HG02885 (cell line): Measurements from ENCODE around the gene RUNX2.

Experiments used
- ATAC-seq: cut with Tn5 transposase; IDR thresholded peaks from one replicate; pipeline ENCODE4 v1.9.1; 2021; ENCODE audit warnings: mild to moderate bottlenecking; ENCODE audit not compliant: unreplicated experiment, poor library complexity

Gene RUNX2

GRCh38 chr6:45595010-45595851 lies 267.1 kb downstream of the RUNX2 start:
- ATAC-seq = no peak

- no peak for ATAC-seq
Observed at GRCh38 chr6:45597424-45597823, 269.3 kb downstream of the RUNX2 start.

GRCh38 chr6:45599053-45599452 lies 270.9 kb downstream of the RUNX2 start:
- ATAC-seq = no peak

GRCh38 chr6:45605971-45606370 lies 277.8 kb downstream of the RUNX2 start:
- no peak for ATAC-seq

- no peak for ATAC-seq
Observed at GRCh38 chr6:45606831-45607400, 278.8 kb downstream of the RUNX2 start.

GRCh38 chr6:45607798-45608197 lies 279.7 kb downstream of the RUNX2 start:
- ATAC-seq = no peak

GRCh38 chr6:45608252-45608913 lies 280.3 kb downstream of the RUNX2 start:
- no peak for ATAC-seq

GRCh38 chr6:45609141-45609638 lies 281.1 kb downstream of the RUNX2 start:
- no peak for ATAC-seq

GRCh38 chr6:45610374-45610773 lies 282.2 kb downstream of the RUNX2 start:
- ATAC-seq = no peak

GRCh38 chr6:45610832-45611231 lies 282.7 kb downstream of the RUNX2 start:
- ATAC-seq = no peak

- no peak for ATAC-seq
Observed at GRCh38 chr6:45611491-45611890, 283.4 kb downstream of the RUNX2 start.

GRCh38 chr6:45613656-45614055 lies 285.5 kb downstream of the RUNX2 start:
- no peak for ATAC-seq

- ATAC-seq = no peak
Observed at GRCh38 chr6:45614488-45615285, 286.6 kb downstream of the RUNX2 start.

GRCh38 chr6:45616209-45616608 lies 288.1 kb downstream of the RUNX2 start:
- no peak for ATAC-seq

- ATAC-seq = no peak
Observed at GRCh38 chr6:45617441-45617840, 289.3 kb downstream of the RUNX2 start.

- ATAC-seq = no peak
Observed at GRCh38 chr6:45618259-45618658, 290.1 kb downstream of the RUNX2 start.

- ATAC-seq = no peak
Observed at GRCh38 chr6:45619211-45619760, 291.2 kb downstream of the RUNX2 start.

- ATAC-seq = no peak
Observed at GRCh38 chr6:45619994-45620471, 291.9 kb downstream of the RUNX2 start.

- no peak for ATAC-seq
Observed at GRCh38 chr6:45624228-45624627, 296.1 kb downstream of the RUNX2 start.

- ATAC-seq = no peak
Observed at GRCh38 chr6:45625191-45625664, 297.1 kb downstream of the RUNX2 start.
